HEK293 (cell line): ENCODE data around the gene SMTNL2.

ENCODE experiments used
- CTCF ChIA-PET: fragments of 350-600 bp; formaldehyde crosslinking; extraction: SDS; loops from one replicate; lab custom pipeline; 2021; ENCODE audit warnings: antibody characterized with exemption; lab: Yijun Ruan, JAX
- POLR2A ChIA-PET: fragments of 300-600 bp; formaldehyde crosslinking; extraction: SDS; loops from one replicate; lab custom pipeline; 2020; ENCODE audit warnings: antibody characterized with exemption, inconsistent platforms; lab: Yijun Ruan, JAX
- H3K27ac ChIP-seq: fragments of 200-500 bp; sonication (Bioruptor generic); 2 replicates; pipeline ENCODE4 v1.5.1; 2014; ENCODE audit warnings: low read depth, low read length, control low read depth, inconsistent platforms; ENCODE audit errors: extremely low read depth
- H3K36me3 ChIP-seq, 2 experiments: fragments of 200-500 bp in 1 of 2; sonication (Bioruptor generic) in 1 of 2; 1 replicate in 1 of 2; 2 replicates in 1 of 2; pipeline ENCODE4 v1.5.1; 2014 to 2017; ENCODE audit warnings: inconsistent platforms in 2 of 2, low read length in 2 of 2; ENCODE audit not compliant: control insufficient read depth in 2 of 2, insufficient read depth in 1 of 2
- H3K4me1 ChIP-seq: fragments of 200-500 bp; sonication (Bioruptor generic); 2 replicates; pipeline ENCODE4 v1.5.1; 2014; ENCODE audit warnings: mild to moderate bottlenecking, low read length, inconsistent platforms; ENCODE audit not compliant: control insufficient read depth, insufficient read depth
- H3K4me3 ChIP-seq: 2 replicates; pipeline ENCODE4 v1.5.1; 2011; ENCODE audit warnings: low read depth, mild to moderate bottlenecking, control low read depth, low read length, moderate library complexity
- H3K9me3 ChIP-seq: fragments of 200-500 bp; sonication (Bioruptor generic); 2 replicates; pipeline ENCODE4 v1.5.1; 2014; ENCODE audit warnings: low read depth, low read length, inconsistent platforms; ENCODE audit not compliant: control insufficient read depth, insufficient read depth
- AEBP2 ChIP-seq: fragments of 450-650 bp; formaldehyde crosslinking; IDR thresholded peaks from 2 replicates; pipeline ENCODE4 v1.5.1; 2016; ENCODE audit warnings: missing biosample characterization, missing genetic modification characterization, borderline replicate concordance
- EGR2 ChIP-seq: fragments of 450-650 bp; formaldehyde crosslinking; IDR thresholded peaks from 2 replicates; pipeline ENCODE4 v1.5.1; 2016; ENCODE audit warnings: low read depth, missing biosample characterization, missing genetic modification characterization
- INSM2 ChIP-seq: fragments of 450-650 bp; formaldehyde crosslinking; IDR thresholded peaks from 2 replicates; pipeline ENCODE4 v1.5.1; 2016; ENCODE audit warnings: missing biosample characterization, missing genetic modification characterization
- KLF1 ChIP-seq: fragments of 450-650 bp; formaldehyde crosslinking; IDR thresholded peaks from 2 replicates; pipeline ENCODE4 v1.5.1; 2016; ENCODE audit warnings: missing biosample characterization, missing genetic modification characterization
- KLF7 ChIP-seq: fragments of 450-650 bp; formaldehyde crosslinking; IDR thresholded peaks from 2 replicates; pipeline ENCODE4 v1.5.1; 2016; ENCODE audit warnings: missing biosample characterization, missing genetic modification characterization, borderline replicate concordance
- YY1 ChIP-seq: fragments of 450-650 bp; formaldehyde crosslinking; IDR thresholded peaks from 2 replicates; pipeline ENCODE4 v1.5.1; 2018; ENCODE audit warnings: missing biosample characterization, missing genetic modification characterization
- ZBTB1 ChIP-seq: fragments of 450-650 bp; formaldehyde crosslinking; IDR thresholded peaks from 2 replicates; pipeline ENCODE4 v1.5.1; 2016; ENCODE audit warnings: missing biosample characterization, missing genetic modification characterization
- ZBTB48 ChIP-seq: fragments of 450-650 bp; formaldehyde crosslinking; IDR thresholded peaks from 2 replicates; pipeline ENCODE4 v1.5.1; 2016; ENCODE audit warnings: missing biosample characterization, missing genetic modification characterization
- ZFHX2 ChIP-seq: fragments of 450-650 bp; formaldehyde crosslinking; conservative IDR thresholded peaks from 2 replicates; pipeline ENCODE4 v1.5.1; 2016; ENCODE audit warnings: missing biosample characterization, missing genetic modification characterization
- ZNF169 ChIP-seq: fragments of 450-650 bp; formaldehyde crosslinking; IDR thresholded peaks from 2 replicates; pipeline ENCODE4 v1.5.1; 2016; ENCODE audit warnings: missing biosample characterization, missing genetic modification characterization
- ZNF211 ChIP-seq: fragments of 450-650 bp; formaldehyde crosslinking; IDR thresholded peaks from 2 replicates; pipeline ENCODE4 v1.5.1; 2016; ENCODE audit warnings: low read depth, missing biosample characterization, missing genetic modification characterization
- ZNF391 ChIP-seq: fragments of 450-650 bp; formaldehyde crosslinking; IDR thresholded peaks from 2 replicates; pipeline ENCODE4 v1.5.1; 2016; ENCODE audit warnings: low read depth, missing biosample characterization, missing genetic modification characterization, borderline replicate concordance
- ZNF423 ChIP-seq: fragments of 450-650 bp; formaldehyde crosslinking; IDR thresholded peaks from 2 replicates; pipeline ENCODE4 v1.5.1; 2016; ENCODE audit warnings: missing biosample characterization, missing genetic modification characterization
- ZNF449 ChIP-seq: fragments of 450-650 bp; formaldehyde crosslinking; IDR thresholded peaks from 2 replicates; pipeline ENCODE4 v1.5.1; 2017; ENCODE audit warnings: missing biosample characterization, mild to moderate bottlenecking, missing genetic modification characterization, moderate library complexity
- ZNF521 ChIP-seq: fragments of 450-650 bp; formaldehyde crosslinking; IDR thresholded peaks from 2 replicates; pipeline ENCODE4 v1.5.1; 2017; ENCODE audit warnings: missing biosample characterization, mild to moderate bottlenecking, missing genetic modification characterization
- ZNF555 ChIP-seq: fragments of 450-650 bp; formaldehyde crosslinking; conservative IDR thresholded peaks from 2 replicates; pipeline ENCODE4 v1.5.1; 2017; ENCODE audit warnings: missing biosample characterization, mild to moderate bottlenecking, missing genetic modification characterization, inconsistent platforms
- ZNF654 ChIP-seq: fragments of 450-650 bp; formaldehyde crosslinking; IDR thresholded peaks from 2 replicates; pipeline ENCODE4 v1.5.1; 2016; ENCODE audit warnings: low read depth, missing biosample characterization, missing genetic modification characterization
- ZNF677 ChIP-seq: fragments of 450-650 bp; IDR thresholded peaks from 2 replicates; pipeline ENCODE4 v1.5.0; 2018; ENCODE audit warnings: missing biosample characterization, mild to moderate bottlenecking, missing genetic modification characterization, moderate library complexity
- ZNF791 ChIP-seq: fragments of 450-650 bp; formaldehyde crosslinking; IDR thresholded peaks from 2 replicates; pipeline ENCODE4 v1.5.1; 2016; ENCODE audit warnings: missing biosample characterization, missing genetic modification characterization
- ZSCAN16 ChIP-seq: fragments of 450-650 bp; formaldehyde crosslinking; IDR thresholded peaks from 2 replicates; pipeline ENCODE4 v1.5.1; 2016; ENCODE audit warnings: missing biosample characterization, missing genetic modification characterization
- TF ChIP-seq, protein P1 (sequence below): fragments of 450-650 bp; formaldehyde crosslinking; IDR thresholded peaks from 2 replicates; pipeline ENCODE4 v1.5.1; 2016; ENCODE audit warnings: missing biosample characterization, missing genetic modification characterization
- TF ChIP-seq, protein P2 (sequence below): fragments of 450-650 bp; IDR thresholded peaks from 2 replicates; pipeline ENCODE4 v1.5.1; 2018; ENCODE audit warnings: missing biosample characterization, mild to moderate bottlenecking, missing genetic modification characterization

SMTNL2 gene

DNA sequence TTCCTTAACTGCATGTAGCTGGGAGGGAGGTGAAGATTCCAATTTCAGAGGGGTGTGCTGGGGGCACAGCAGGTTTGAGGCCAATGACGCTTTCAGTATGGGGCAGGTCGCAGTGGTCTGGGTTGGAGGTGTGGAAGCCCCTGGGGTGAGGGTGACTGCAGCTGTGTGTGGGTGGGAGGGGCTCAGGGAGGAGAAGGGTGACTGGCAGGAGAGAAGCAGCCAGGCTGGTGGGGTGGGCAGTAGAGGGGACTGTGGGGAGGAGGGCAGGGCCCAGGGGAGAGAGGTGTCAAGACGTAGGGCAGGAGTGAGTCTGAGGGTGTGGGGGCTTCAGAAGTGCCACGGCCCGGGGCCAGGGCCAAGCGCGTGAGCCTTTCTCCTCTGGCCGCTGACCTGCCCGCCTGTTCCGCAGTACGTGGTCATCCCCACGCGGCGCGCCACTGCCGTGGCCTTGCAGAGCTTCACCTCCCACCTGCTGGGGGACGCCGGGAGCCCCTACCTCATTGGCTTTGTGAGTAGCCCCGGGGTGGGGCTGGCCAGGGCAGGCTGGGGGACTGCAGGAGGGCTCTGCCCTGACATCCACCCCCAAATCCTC, 48.6 kb upstream of the SMTNL2 start (continued):
- TF ChIP-seq, protein P1, sequence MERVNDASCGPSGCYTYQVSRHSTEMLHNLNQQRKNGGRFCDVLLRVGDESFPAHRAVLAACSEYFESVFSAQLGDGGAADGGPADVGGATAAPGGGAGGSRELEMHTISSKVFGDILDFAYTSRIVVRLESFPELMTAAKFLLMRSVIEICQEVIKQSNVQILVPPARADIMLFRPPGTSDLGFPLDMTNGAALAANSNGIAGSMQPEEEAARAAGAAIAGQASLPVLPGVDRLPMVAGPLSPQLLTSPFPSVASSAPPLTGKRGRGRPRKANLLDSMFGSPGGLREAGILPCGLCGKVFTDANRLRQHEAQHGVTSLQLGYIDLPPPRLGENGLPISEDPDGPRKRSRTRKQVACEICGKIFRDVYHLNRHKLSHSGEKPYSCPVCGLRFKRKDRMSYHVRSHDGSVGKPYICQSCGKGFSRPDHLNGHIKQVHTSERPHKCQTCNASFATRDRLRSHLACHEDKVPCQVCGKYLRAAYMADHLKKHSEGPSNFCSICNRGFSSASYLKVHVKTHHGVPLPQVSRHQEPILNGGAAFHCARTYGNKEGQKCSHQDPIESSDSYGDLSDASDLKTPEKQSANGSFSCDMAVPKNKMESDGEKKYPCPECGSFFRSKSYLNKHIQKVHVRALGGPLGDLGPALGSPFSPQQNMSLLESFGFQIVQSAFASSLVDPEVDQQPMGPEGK (tag by site-specific recombination): peak; percentile 57

DNA sequence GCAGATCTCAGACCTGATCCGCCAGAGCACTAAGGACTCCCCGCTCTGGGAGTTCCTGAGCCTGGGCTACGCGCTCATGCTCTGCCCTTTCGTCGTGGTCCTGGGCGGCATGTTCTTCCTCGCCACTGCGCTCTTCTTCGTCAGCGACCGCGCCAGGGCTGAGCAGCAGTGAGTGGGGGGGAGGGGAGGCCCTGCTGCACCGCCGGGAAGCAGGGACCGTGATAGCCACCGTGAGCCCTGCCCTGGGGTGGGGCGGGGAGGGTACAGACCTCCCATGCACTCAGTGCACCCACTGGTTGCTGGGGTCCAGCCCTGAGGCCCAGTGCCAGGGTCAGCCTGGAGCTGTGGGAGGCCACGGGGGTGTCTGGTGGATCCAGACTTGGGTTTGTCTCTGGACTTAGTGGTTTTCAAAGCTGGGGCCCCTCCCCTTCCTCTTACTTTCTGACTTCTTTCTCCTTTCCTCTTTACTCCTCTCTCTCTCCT, 48.0 kb upstream of the SMTNL2 start:
- H3K27ac ChIP-seq: no peak overlapping the region
- ChIA-PET POLR2A (interaction anchor here (1.4 to 2.6 kb wide), 3 partner anchors 7 to 20 kb away, joined by 4 to 11 read pairs (median 5); partner anchors contain the start of gene MYBBP1A), CTCF (no interaction called here)
- H3K36me3 ChIP-seq: peaks cover 0 to 44% of the 10 kb centered on the region in 2 experiments; a peak in 2 of 3 replicates
- H3K4me1 ChIP-seq: no peaks in the 10 kb centered on the region
- TF ChIP-seq ZBTB48 (tag by site-specific recombination): peak; percentile 35; the same call in 1 of the 2 replicates
- no peak for TF ChIP-seq ZNF654 (tag by site-specific recombination)
- TF ChIP-seq ZNF423 (tag by site-specific recombination): 0 out of 2 replicates have a peak, but pooled peaks have one; percentile 8
- H3K9me3 ChIP-seq: no peaks in the 10 kb centered on the region
- H3K4me3 ChIP-seq: no peak overlapping the region

DNA sequence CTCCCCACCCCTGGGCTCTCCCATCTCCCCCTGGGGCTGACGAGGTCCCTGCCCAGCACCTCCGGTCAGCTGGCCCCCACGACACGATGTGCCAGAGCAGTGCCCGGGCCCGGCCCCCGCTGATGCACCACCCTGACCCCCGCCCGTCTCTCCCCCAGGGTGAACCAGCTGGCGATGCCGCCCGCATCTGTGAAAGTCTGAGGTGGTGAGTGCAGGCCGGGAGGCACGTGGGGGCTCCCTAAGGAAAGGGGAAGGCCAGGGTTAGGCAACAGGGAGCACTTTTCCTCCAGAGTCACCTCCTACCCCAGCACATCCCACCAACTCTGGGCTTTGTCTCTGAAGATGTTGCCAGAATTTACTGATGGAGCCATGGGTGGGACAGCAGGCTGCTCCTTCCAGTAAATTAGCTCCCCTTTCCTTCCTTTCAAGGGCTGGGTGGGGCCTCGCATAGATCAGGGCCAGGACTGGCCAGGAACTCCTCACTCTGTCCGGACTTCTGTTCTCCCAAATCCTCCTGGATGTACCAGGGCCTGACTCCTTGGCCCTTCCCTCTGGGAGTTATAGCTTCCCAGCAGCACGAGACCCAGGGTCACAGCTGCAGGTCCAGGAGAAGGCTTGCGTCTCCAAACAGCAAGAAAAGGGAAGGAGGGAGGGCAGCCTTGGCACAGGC, 47.5 kb upstream of the SMTNL2 start:
- POLR2A ChIA-PET: interaction anchor here (0.6 to 2.6 kb wide), 4 partner anchors 7 to 116 kb away, joined by 3 to 11 read pairs (median 4); no protein-coding TSS in a partner anchor
- no peak overlapping the region for H3K4me3 ChIP-seq
- CTCF ChIA-PET: interaction anchor here (0.6 kb wide), 1 partner anchor 117 kb away, joined by 4 read pairs; no protein-coding TSS in a partner anchor
- H3K27ac ChIP-seq: no peak overlapping the region
- no peaks in the 10 kb centered on the region for H3K4me1 ChIP-seq
- no peaks in the 10 kb centered on the region for H3K9me3 ChIP-seq
- H3K36me3 ChIP-seq: peaks cover 0 to 50% of the 10 kb centered on the region in 2 experiments; a peak in 2 of 3 replicates
- TF ChIP-seq ZSCAN16 (no peak), ZFHX2 (no peak), AEBP2 (tag by site-specific recombination) (no peak), KLF1 (tag by site-specific recombination) (0 out of 2 replicates have a peak, but pooled peaks have one; percentile 24), ZNF521 (tag by site-specific recombination) (no peak), EGR2 (no peak), ZBTB1 (tag by site-specific recombination) (no peak), ZNF677 (tag by site-specific recombination) (no peak), ZNF211 (no peak), ZNF791 (tag by site-specific recombination) (no peak), INSM2 (tag by site-specific recombination) (no peak), ZNF169 (tag by site-specific recombination) (no peak), KLF7 (tag by site-specific recombination) (no peak), ZNF555 (tag by site-specific recombination) (no peak), YY1 (tag by site-specific recombination) (no peak), ZNF391 (tag by site-specific recombination) (no peak), ZNF449 (tag by site-specific recombination) (no peak)
- TF ChIP-seq, protein P2, sequence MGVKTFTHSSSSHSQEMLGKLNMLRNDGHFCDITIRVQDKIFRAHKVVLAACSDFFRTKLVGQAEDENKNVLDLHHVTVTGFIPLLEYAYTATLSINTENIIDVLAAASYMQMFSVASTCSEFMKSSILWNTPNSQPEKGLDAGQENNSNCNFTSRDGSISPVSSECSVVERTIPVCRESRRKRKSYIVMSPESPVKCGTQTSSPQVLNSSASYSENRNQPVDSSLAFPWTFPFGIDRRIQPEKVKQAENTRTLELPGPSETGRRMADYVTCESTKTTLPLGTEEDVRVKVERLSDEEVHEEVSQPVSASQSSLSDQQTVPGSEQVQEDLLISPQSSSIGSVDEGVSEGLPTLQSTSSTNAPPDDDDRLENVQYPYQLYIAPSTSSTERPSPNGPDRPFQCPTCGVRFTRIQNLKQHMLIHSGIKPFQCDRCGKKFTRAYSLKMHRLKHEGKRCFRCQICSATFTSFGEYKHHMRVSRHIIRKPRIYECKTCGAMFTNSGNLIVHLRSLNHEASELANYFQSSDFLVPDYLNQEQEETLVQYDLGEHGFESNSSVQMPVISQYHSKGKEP: no peak
